ENCODE data around the gene CPXM2. TPM values are rescaled to one million over a fixed set of nuclear protein-coding genes. Genes with fewer than 3 reads are reported as not detected.
"Not testable (repeated sequence)": the region's sequence is repeated elsewhere in the genome, so short reads cannot be mapped to it uniquely, and the experiment has no call there.

The CPXM2 gene
- total RNA-seq, 2 donors from 2014 or later, result not detected

DNA sequence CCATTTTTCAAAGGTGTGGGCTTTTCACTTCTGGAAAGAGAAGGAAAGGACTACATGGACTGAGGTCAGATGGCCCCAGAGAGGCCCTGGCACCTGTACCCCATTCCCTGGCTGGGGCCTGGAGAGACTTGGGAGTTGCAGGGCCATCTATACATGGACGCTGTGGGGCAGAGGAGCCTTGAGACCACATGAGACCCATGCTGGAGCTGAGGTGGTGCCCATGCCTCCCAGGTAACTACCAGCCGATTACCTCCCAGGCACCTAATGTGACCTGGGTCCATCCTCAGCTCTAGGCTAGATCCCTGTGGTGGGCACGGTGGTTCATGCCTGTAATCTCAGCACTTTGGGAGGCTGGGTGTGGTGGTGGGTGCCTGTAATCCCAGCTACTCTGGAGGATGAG lies 144.2 kb downstream of the CPXM2 start:
- ATAC-seq, result no peak

DNA sequence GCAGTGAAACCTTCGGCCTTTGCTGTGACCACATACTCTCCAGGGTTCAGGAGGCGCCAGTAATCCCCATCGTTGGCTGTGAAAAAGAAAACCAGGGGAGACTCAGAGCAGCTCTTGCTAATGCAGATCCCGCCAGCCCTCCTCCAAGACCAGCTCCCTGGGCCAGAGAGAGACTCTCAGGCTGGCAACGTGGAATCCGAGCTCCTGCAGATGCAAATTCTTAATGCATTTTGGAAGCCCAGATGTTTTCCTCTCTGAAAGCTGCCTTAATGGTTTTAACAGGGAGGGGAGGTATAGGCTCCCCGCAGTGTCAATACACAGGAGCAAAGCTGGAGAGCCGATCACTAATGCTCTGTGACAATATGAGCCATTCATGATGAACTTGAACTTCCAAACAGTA lies 144.7 kb downstream of the CPXM2 start:
- no peaks in the 10 kb centered on the region for H3K9me3 Mint-ChIP-seq
- H3K4me3 Mint-ChIP-seq, result no peak overlapping the region
- peaks cover 17 to 26% of the 10 kb centered on the region in 2 donors for H3K27me3 Mint-ChIP-seq
- H3K36me3 Mint-ChIP-seq, result no peaks in the 10 kb centered on the region
- no peak for ATAC-seq
- H3K27ac Mint-ChIP-seq, result no peak overlapping the region
- no peak for DNase-seq (ENCODE audit: low spot score)
- H3K4me1 Mint-ChIP-seq (ENCODE audit: low read depth in 2 of 2), result no peaks in the 10 kb centered on the region

More for the DNA sequence above, 144.2 kb downstream of the CPXM2 start:
- no peaks in the 10 kb centered on the region for H3K36me3 Mint-ChIP-seq
- DNase-seq (ENCODE audit: low spot score), result no peak
- no peaks in the 10 kb centered on the region for H3K4me1 Mint-ChIP-seq (ENCODE audit: low read depth in 2 of 2)
- H3K27ac Mint-ChIP-seq, result no peak overlapping the region
- H3K27me3 Mint-ChIP-seq, result peaks cover 20 to 30% of the 10 kb centered on the region in 2 donors
- H3K9me3 Mint-ChIP-seq, result no peaks in the 10 kb centered on the region
- H3K4me3 Mint-ChIP-seq, result no peak overlapping the region

DNA sequence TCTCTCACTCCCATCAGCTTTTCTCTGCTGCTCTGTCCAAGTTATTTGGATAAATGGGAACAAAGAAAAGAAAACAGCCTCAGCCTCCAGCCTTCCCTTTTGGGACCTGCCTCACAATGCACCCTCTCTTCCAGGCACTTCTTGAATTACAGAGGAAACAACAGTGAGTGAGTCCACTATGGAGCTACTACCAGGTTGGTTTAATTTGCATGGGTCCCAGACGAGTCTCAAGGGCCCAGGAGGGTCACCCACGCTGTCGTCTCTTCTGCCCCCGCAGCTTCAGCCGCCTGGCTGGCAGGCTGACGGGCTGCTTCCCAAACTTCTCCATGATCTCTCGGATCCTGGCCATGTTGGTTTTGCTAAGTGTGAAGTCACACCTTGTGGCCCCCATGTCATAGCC lies 145.1 kb downstream of the CPXM2 start:
- Mint-ChIP-seq H3K27ac (no peak overlapping the region), H3K4me3 (no peak overlapping the region), H3K4me1 (ENCODE audit: low read depth in 2 of 2) (no peaks in the 10 kb centered on the region), H3K9me3 (no peaks in the 10 kb centered on the region), H3K36me3 (no peaks in the 10 kb centered on the region), H3K27me3 (peaks cover 17 to 21% of the 10 kb centered on the region in 2 donors)
- ATAC-seq (no peak), DNase-seq (ENCODE audit: low spot score) (no peak)

DNA sequence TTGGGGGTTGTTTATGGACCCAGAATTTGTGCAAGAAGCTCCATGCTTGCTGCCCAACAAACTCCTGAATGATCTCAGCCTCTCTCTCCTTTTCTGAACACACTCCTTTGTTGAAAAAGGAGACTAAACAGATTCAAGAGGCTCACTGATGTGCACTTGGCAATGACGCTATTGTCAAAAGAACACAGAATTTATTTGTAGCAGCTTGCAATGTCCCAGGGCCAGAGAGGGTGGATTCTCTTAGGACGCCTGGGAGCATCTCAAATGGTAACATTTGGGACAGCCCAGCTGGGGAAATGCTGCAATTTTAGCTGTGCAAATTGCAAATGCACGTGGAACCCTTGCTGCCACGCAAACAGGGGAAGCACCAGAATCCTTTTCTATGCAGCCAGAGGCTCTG lies 145.5 kb downstream of the CPXM2 start:
- H3K4me3 Mint-ChIP-seq, result no peak overlapping the region
- no peaks in the 10 kb centered on the region for H3K4me1 Mint-ChIP-seq (ENCODE audit: low read depth in 2 of 2)
- no peak overlapping the region for H3K27ac Mint-ChIP-seq
- H3K36me3 Mint-ChIP-seq, result no peaks in the 10 kb centered on the region
- no peak for DNase-seq (ENCODE audit: low spot score)
- peaks cover 18 to 21% of the 10 kb centered on the region in 2 donors for H3K27me3 Mint-ChIP-seq
- H3K9me3 Mint-ChIP-seq, result no peaks in the 10 kb centered on the region
- no peak for ATAC-seq

DNA sequence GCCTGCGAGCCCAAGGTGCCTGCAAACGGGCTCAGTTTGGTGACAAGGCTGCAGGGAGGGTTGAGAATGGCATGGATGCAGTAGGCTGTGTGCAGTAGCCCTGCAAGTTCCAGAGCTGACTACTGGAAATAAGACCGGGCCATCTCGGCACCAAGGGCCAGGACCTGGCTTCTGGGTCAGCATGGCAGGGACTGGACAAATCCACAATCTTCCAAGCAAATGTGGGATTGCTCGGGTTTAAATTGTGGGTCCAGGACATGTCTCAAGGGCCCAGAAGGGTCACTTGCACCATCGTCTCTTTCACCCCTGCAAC lies 147.4 kb downstream of the CPXM2 start:
- Mint-ChIP-seq H3K4me3 (no peak overlapping the region), H3K27me3 (peaks cover 8 to 16% of the 10 kb centered on the region in 2 donors)

DNA sequence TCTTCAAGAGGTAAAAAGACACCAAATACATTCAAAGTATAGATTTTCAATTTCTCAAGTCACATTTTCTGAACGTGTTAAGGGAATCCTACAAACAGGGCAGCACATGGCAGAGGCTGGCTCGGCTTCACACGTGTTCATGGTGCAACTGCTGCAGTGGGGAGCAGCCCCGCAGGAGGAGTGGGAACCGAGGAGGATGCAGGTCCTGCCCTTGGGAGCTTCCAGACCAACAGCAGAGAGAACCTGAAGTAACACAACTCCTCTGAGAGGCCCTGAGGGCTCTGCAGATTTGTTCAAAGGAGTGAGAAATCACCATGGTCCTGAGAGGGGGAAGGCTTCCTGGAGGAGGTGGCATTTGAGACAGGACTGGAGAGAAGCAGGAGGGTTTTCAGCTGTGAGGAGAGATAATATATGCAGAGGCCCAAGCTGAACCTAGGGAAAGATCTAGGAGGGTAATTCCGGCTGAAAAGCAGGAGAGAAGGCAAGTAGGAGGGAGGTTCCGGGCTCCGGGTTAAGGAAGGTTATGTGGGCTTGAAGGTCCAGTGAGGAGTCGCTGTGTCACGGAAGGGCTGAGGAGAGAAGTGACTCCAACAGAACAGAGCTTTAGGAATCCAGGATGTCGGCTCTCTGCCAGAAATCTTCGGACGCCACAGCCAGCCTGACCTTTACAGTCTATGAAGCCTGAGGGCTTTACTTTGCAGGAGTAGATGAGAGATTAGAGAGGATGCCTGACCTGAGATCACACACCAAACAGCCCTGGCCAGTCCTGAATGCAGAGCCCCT lies 148.0 kb downstream of the CPXM2 start:
- no peak for ATAC-seq
- Mint-ChIP-seq H3K9me3 (no peaks in the 10 kb centered on the region), H3K27me3 (peaks cover 13 to 19% of the 10 kb centered on the region in 2 donors), H3K36me3 (no peaks in the 10 kb centered on the region), H3K27ac (no peak overlapping the region), H3K4me3 (no peak overlapping the region), H3K4me1 (ENCODE audit: low read depth in 2 of 2) (no peaks in the 10 kb centered on the region)
- no peak for DNase-seq (ENCODE audit: low spot score)

More for the DNA sequence above, 147.4 kb downstream of the CPXM2 start:
- Mint-ChIP-seq H3K27ac (no peak overlapping the region), H3K4me1 (ENCODE audit: low read depth in 2 of 2) (no peaks in the 10 kb centered on the region), H3K9me3 (no peaks in the 10 kb centered on the region), H3K36me3 (no peaks in the 10 kb centered on the region)
- ATAC-seq, result no peak
- no peak for DNase-seq (ENCODE audit: low spot score)

DNA sequence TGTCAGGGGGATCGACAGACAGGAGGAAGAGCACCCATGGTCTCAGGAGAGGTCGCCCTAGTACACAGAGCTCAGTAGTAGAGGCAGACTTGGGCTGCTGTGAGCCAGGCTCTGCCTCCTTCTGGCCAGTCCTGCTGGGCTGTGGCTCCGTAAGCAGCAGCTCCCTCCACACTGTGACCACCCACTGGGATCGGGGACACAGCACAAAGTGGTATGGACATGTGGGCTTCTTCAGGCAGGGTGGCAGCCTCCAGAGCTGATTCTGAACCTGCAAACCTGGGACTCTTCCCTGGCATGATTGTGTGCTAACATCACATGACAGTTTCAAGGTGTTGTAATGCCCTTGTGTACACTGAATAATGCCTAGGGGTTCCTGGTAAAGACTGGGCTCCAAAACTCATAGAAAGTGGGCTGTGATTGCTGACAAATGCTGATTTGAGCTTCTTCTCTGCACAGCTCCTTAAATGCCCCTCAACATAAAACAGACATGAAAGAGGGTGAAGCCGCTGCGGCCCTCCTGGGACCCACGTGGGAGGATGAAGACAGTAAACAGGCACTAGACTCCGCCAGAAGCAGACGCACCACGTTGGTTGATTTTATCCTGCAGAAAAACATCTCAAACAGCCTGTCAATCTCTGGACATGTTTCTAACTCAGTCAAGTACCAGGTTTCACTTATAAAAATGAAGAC lies 148.7 kb downstream of the CPXM2 start:
- Mint-ChIP-seq H3K27me3 (peaks cover 15 to 19% of the 10 kb centered on the region in 2 donors), H3K4me1 (ENCODE audit: low read depth in 2 of 2) (no peaks in the 10 kb centered on the region), H3K27ac (no peak overlapping the region), H3K36me3 (no peaks in the 10 kb centered on the region), H3K9me3 (no peaks in the 10 kb centered on the region), H3K4me3 (no peak overlapping the region)
- no peak for ATAC-seq
- no peak for DNase-seq (ENCODE audit: low spot score)

DNA sequence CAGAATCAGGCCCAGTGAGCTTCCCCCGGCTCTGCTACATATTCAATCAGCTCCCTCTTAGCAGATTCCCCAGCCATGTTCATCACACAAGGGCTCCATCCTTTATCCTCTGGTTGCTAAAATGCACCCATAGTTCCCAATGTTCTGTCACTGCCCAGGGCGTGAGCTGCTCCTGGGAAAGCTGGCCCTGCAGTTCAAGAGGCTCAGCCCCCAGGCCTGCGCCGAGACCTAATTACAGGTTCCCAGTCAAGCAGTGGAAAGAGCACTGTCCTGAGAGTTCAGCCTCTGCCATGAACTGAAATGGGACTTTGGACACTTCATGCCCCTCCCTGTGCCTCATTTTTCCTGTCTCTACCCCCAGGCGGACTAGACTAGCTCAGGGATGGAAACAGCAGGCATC lies 149.9 kb downstream of the CPXM2 start:
- peaks cover 15 to 18% of the 10 kb centered on the region in 2 donors for H3K27me3 Mint-ChIP-seq
- H3K27ac Mint-ChIP-seq, result no peak overlapping the region
- no peak overlapping the region for H3K4me3 Mint-ChIP-seq
- H3K9me3 Mint-ChIP-seq, result no peaks in the 10 kb centered on the region
- no peaks in the 10 kb centered on the region for H3K36me3 Mint-ChIP-seq
- ATAC-seq, result no peak
- DNase-seq (ENCODE audit: low spot score), result no peak
- H3K4me1 Mint-ChIP-seq (ENCODE audit: low read depth in 2 of 2), result no peaks in the 10 kb centered on the region

DNA sequence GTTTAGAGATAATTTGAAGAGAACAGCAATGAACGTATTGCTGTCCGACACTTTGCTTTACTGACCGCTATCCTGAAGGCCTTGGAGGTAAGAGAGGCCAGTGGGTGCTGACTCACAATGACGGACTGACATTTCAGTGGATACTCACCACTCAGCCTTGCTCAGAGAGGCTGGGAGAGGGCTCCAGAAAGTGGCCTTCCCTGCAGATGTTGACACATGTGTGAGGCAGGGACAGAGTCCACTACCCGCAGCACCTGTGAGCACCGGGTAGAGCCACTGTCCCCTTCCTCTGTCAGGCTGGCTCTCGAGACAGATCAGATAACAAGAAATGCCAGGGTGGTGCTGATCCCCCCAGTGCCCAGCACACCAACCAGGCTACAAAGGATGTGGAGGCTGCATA lies 150.5 kb downstream of the CPXM2 start:
- Mint-ChIP-seq H3K27ac (no peak overlapping the region), H3K9me3 (no peaks in the 10 kb centered on the region), H3K27me3 (peaks cover 14 to 15% of the 10 kb centered on the region in 2 donors), H3K4me3 (no peak overlapping the region), H3K36me3 (no peaks in the 10 kb centered on the region), H3K4me1 (ENCODE audit: low read depth in 2 of 2) (no peaks in the 10 kb centered on the region)
- ATAC-seq (no peak), DNase-seq (ENCODE audit: low spot score) (no peak)

DNA sequence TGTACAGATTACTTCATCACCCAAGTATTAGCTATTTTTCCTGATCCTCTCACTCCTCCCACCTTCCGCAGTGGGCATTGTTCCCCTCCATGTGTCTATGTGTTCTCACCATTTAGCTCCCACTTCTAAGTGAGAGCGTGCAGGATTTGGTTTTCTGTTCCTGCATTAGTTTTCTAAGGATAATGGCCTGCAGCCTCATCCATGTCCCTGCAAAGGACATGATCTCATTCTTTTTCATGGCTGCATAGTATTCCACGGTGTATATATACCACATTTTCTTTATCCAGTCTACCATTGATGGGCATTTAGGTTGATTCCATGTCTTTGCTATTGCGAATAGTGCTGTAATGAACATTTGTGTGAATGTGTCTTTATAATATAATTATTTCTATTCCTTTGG lies 154.7 kb downstream of the CPXM2 start:
- not testable (repeated sequence) for ATAC-seq; H3K9me3 Mint-ChIP-seq; H3K27ac Mint-ChIP-seq; H3K36me3 Mint-ChIP-seq; H3K4me1 Mint-ChIP-seq (ENCODE audit: low read depth in 2 of 2); H3K4me3 Mint-ChIP-seq; DNase-seq (ENCODE audit: low spot score)
- H3K27me3 Mint-ChIP-seq, result peaks cover 7 to 14% of the 10 kb centered on the region in 2 donors

DNA sequence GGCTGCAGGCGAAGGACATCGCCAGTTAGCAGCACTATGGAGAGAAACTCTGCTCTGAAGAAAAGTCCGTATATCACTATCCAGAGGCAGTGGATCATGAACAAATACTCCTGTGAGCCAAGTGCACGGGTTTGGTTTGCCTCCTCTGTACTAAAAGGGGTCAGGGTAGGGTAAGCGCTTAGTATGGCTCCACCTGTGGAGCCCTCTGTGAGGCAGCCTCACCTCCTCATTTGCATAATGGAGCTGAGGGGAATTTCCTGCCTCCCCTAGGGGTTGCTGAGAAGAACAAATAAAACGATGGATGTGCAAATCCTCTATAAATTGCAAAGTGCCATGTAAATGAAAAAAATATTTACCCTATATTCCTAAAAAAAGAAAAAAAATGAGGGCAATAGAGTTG lies 162.1 kb downstream of the CPXM2 start:
- no peaks in the 10 kb centered on the region for H3K36me3 Mint-ChIP-seq
- peaks cover 0 to 10% of the 10 kb centered on the region in 2 donors for H3K27me3 Mint-ChIP-seq
- H3K4me1 Mint-ChIP-seq (ENCODE audit: low read depth in 2 of 2), result no peaks in the 10 kb centered on the region
- H3K27ac Mint-ChIP-seq, result no peak overlapping the region
- ATAC-seq (no peak), DNase-seq (ENCODE audit: low spot score) (no peak)
- H3K4me3 Mint-ChIP-seq, result no peak overlapping the region
- no peaks in the 10 kb centered on the region for H3K9me3 Mint-ChIP-seq

DNA sequence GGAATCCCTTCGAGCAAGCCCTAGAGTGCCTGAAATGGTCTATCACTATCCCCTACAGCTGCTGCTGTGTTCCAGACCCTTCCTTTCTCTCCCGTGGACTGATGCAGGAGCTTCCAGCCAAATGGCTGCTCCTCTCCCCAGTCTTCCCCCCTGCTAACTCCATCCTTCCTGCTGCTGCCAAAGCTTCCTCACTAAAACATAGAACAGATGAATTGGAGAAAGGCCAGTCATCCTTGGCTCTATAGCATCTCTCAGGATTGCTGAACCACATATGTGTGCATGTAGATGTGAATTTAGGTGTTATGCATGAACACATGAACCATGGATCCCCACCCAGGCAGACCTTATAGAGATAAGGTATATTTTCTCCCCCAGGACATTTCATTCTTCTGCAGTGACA lies 164.8 kb downstream of the CPXM2 start:
- H3K4me3 Mint-ChIP-seq, result no peak overlapping the region
- no peaks in the 10 kb centered on the region for H3K4me1 Mint-ChIP-seq (ENCODE audit: low read depth in 2 of 2)
- peaks cover 6% of the 10 kb centered on the region in 2 donors for H3K27me3 Mint-ChIP-seq
- H3K36me3 Mint-ChIP-seq, result no peaks in the 10 kb centered on the region
- ATAC-seq, result no peak
- H3K9me3 Mint-ChIP-seq, result no peaks in the 10 kb centered on the region
- no peak for DNase-seq (ENCODE audit: low spot score)
- H3K27ac Mint-ChIP-seq, result no peak overlapping the region

DNA sequence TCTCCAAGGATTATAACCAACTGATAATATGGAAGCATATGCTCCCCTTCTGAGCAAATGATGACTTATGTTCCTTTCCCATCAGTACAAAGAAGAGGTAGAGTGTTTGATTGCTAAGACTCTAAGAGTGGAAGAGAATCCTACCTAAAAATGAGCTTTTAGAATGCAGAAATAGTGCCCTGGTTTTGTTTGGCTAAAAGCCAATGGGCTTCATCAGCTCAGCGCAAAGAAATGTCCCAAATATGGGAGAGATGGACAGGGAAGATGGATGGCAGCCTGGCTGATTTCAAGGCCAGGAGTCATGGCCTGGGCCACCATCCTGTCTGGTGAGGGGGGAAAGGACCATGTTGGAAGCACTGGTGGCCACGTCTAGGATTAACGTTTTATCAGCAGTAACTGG lies 165.2 kb downstream of the CPXM2 start:
- ATAC-seq (no peak), DNase-seq (ENCODE audit: low spot score) (no peak)
- no peak overlapping the region for H3K27ac Mint-ChIP-seq
- no peaks in the 10 kb centered on the region for H3K9me3 Mint-ChIP-seq
- no peak overlapping the region for H3K4me3 Mint-ChIP-seq
- H3K36me3 Mint-ChIP-seq, result no peaks in the 10 kb centered on the region
- H3K27me3 Mint-ChIP-seq, result peaks cover 7 to 8% of the 10 kb centered on the region in 2 donors
- H3K4me1 Mint-ChIP-seq (ENCODE audit: low read depth in 2 of 2), result no peaks in the 10 kb centered on the region

DNA sequence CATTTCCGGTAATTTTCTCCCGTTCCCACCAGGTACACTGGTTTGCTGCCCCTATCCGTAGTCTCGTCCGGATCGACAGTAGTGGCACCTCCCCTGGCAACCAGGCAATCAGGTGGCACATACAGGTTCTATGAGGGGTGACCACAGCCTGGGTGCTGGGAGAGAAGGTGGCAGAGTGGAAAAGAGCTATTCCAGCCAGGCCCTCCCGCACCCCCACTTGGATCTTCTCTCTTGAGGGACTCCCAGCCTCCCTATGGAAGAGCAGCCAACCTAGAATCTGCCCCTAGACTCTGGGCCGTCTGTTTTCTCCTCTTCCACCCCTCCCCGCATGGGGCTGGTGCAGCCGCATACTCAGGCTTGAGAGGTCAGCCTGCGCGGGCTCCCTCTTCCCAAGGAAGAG lies 166.9 kb downstream of the CPXM2 start:
- no peaks in the 10 kb centered on the region for H3K9me3 Mint-ChIP-seq
- no peaks in the 10 kb centered on the region for H3K36me3 Mint-ChIP-seq
- H3K4me1 Mint-ChIP-seq (ENCODE audit: low read depth in 2 of 2), result no peaks in the 10 kb centered on the region
- no peak overlapping the region for H3K4me3 Mint-ChIP-seq
- H3K27me3 Mint-ChIP-seq, result peaks cover 7 to 11% of the 10 kb centered on the region in 2 donors
- H3K27ac Mint-ChIP-seq, result no peak overlapping the region
- DNase-seq (ENCODE audit: low spot score) (no peak), ATAC-seq (peak in 1 of 2 donors; percentile 37)
